IPS-15b (cell line): ENCODE data around the gene BHMT.
"Not testable (repeated sequence)": the region's sequence is repeated elsewhere in the genome, so short reads cannot be mapped to it uniquely, and the experiment has no call there.

ENCODE experiments used
- H3K27me3 ChIP-seq: one replicate; pipeline ENCODE4 v1.6.1; 2013; ENCODE audit warnings: low read length; ENCODE audit not compliant: control insufficient read depth, insufficient read depth
- H3K36me3 ChIP-seq: one replicate; pipeline ENCODE4 v1.6.1; 2013; ENCODE audit warnings: low read length; ENCODE audit not compliant: control insufficient read depth, insufficient read depth
- H3K4me1 ChIP-seq: one replicate; pipeline ENCODE4 v1.6.1; 2013; ENCODE audit warnings: mild to moderate bottlenecking, low read length; ENCODE audit not compliant: control insufficient read depth, insufficient read depth
- H3K4me3 ChIP-seq: one replicate; pipeline ENCODE4 v1.5.1; 2013; ENCODE audit warnings: low read depth, low read length
- H3K9ac ChIP-seq: one replicate; pipeline ENCODE4 v1.6.1; 2013; ENCODE audit warnings: low read depth, mild to moderate bottlenecking, low read length
- H3K9me3 ChIP-seq: one replicate; pipeline ENCODE4 v1.6.1; 2013; ENCODE audit warnings: mild to moderate bottlenecking, low read length; ENCODE audit not compliant: control insufficient read depth, insufficient read depth

Gene BHMT

GRCh38 chr5:79149433-79149832, 37.8 kb downstream of the BHMT start:
- Histone ChIP-seq H3K4me1 (peaks cover 10% of the 10 kb centered on the region), H3K36me3 (no peaks in the 10 kb centered on the region), H3K9ac (no peak overlapping the region), H3K27me3 (no peaks in the 10 kb centered on the region), H3K9me3 (no peaks in the 10 kb centered on the region), H3K4me3 (no peak overlapping the region)

GRCh38 chr5:79151942-79152671, 40.5 kb downstream of the BHMT start:
- Histone ChIP-seq H3K4me1 (peaks cover 3% of the 10 kb centered on the region), H3K27me3 (no peaks in the 10 kb centered on the region), H3K9me3 (no peaks in the 10 kb centered on the region), H3K4me3 (no peak overlapping the region), H3K9ac (no peak overlapping the region), H3K36me3 (no peaks in the 10 kb centered on the region)

GRCh38 chr5:79157305-79157704, 45.7 kb downstream of the BHMT start:
- no peaks in the 10 kb centered on the region for H3K4me1 ChIP-seq
- H3K9ac ChIP-seq, result no peak overlapping the region
- no peaks in the 10 kb centered on the region for H3K9me3 ChIP-seq
- no peak overlapping the region for H3K4me3 ChIP-seq
- H3K27me3 ChIP-seq, result no peaks in the 10 kb centered on the region
- no peaks in the 10 kb centered on the region for H3K36me3 ChIP-seq

GRCh38 chr5:79161647-79162046, 50.0 kb downstream of the BHMT start:
- not testable (repeated sequence) for H3K4me3 ChIP-seq, H3K36me3 ChIP-seq, H3K9me3 ChIP-seq, H3K4me1 ChIP-seq, H3K27me3 ChIP-seq, H3K9ac ChIP-seq

- Histone ChIP-seq H3K9ac (no peak overlapping the region), H3K27me3 (no peaks in the 10 kb centered on the region), H3K4me3 (no peak overlapping the region), H3K4me1 (peaks cover 5% of the 10 kb centered on the region), H3K9me3 (no peaks in the 10 kb centered on the region), H3K36me3 (no peaks in the 10 kb centered on the region)
These were observed 56.4 kb downstream of the BHMT start for GRCh38 chr5:79168031-79168430.

- Histone ChIP-seq H3K4me1 (peaks cover 10% of the 10 kb centered on the region), H3K9ac (no peak overlapping the region), H3K4me3 (no peak overlapping the region), H3K9me3 (no peaks in the 10 kb centered on the region), H3K36me3 (no peaks in the 10 kb centered on the region), H3K27me3 (no peaks in the 10 kb centered on the region)
These were observed 59.1 kb downstream of the BHMT start for GRCh38 chr5:79170661-79171060.

- no peaks in the 10 kb centered on the region for H3K9me3 ChIP-seq
- no peak overlapping the region for H3K4me3 ChIP-seq
- peaks cover 10% of the 10 kb centered on the region for H3K4me1 ChIP-seq
- H3K9ac ChIP-seq, result no peak overlapping the region
- no peaks in the 10 kb centered on the region for H3K27me3 ChIP-seq
- no peaks in the 10 kb centered on the region for H3K36me3 ChIP-seq
These were observed 60.1 kb downstream of the BHMT start for GRCh38 chr5:79171635-79172245.

- no peaks in the 10 kb centered on the region for H3K27me3 ChIP-seq
- H3K4me1 ChIP-seq, result peaks cover 10% of the 10 kb centered on the region
- no peaks in the 10 kb centered on the region for H3K9me3 ChIP-seq
- no peaks in the 10 kb centered on the region for H3K36me3 ChIP-seq
- no peak overlapping the region for H3K4me3 ChIP-seq
- no peak overlapping the region for H3K9ac ChIP-seq
These were observed 60.7 kb downstream of the BHMT start for GRCh38 chr5:79172269-79172668.

GRCh38 chr5:79173626-79174025, 62.0 kb downstream of the BHMT start:
- H3K9me3 ChIP-seq, result no peaks in the 10 kb centered on the region
- H3K9ac ChIP-seq, result no peak overlapping the region
- H3K4me1 ChIP-seq, result peaks cover 10% of the 10 kb centered on the region
- no peak overlapping the region for H3K4me3 ChIP-seq
- H3K36me3 ChIP-seq, result no peaks in the 10 kb centered on the region
- no peaks in the 10 kb centered on the region for H3K27me3 ChIP-seq

- not testable (repeated sequence) for H3K9me3 ChIP-seq
These were observed 68.8 kb downstream of the BHMT start for GRCh38 chr5:79180449-79180848.

GRCh38 chr5:79181419-79182022, 69.9 kb downstream of the BHMT start:
- no peak overlapping the region for H3K9ac ChIP-seq
- H3K4me3 ChIP-seq, result no peak overlapping the region
- no peaks in the 10 kb centered on the region for H3K27me3 ChIP-seq
- no peaks in the 10 kb centered on the region for H3K9me3 ChIP-seq
- no peaks in the 10 kb centered on the region for H3K36me3 ChIP-seq
- H3K4me1 ChIP-seq, result peaks cover 6% of the 10 kb centered on the region

More at GRCh38 chr5:79180449-79180848, 68.8 kb downstream of the BHMT start:
- not testable (repeated sequence) for H3K9ac ChIP-seq, H3K36me3 ChIP-seq, H3K27me3 ChIP-seq, H3K4me3 ChIP-seq, H3K4me1 ChIP-seq
